ENCODE measurements around the gene LRRN4.
A peak's percentile ranks its signal among the peaks of the same experiment; 100 is the strongest.

The LRRN4 gene

GRCh38 chr20:6053776-6054688, at the start of gene LRRN4:
Gene LRRN4, minus strand, starts transcription at chr20:6054060. Its CDS starts 1,261 bp downstream, at chr20:6052799.
- H3K9me3 ChIP-seq (ENCODE audit: low read length) = no peaks in the 10 kb centered on the region
- no peak within 1 kb of the TSS for H2AFZ ChIP-seq (ENCODE audit: low read depth, low read length)
- H3K4me3 ChIP-seq (ENCODE audit: low read length) = no peak within 1 kb of the TSS
- H3K27me3 ChIP-seq (ENCODE audit: insufficient read depth, low read length) = peaks cover 46% of the 10 kb centered on the region
- no peaks in the 10 kb centered on the region for H3K36me3 ChIP-seq (ENCODE audit: insufficient read depth, low read length)
- H3K4me1 ChIP-seq (ENCODE audit: insufficient read depth, low read length) = no peaks in the 10 kb centered on the region

GRCh38 chr20:6103301-6103700, 49.4 kb upstream of the LRRN4 start:
- Histone ChIP-seq H3K36me3 (ENCODE audit: insufficient read depth, low read length) (no peaks in the 10 kb centered on the region), H3K9me3 (ENCODE audit: low read length) (no peaks in the 10 kb centered on the region), H3K4me1 (ENCODE audit: insufficient read depth, low read length) (no peaks in the 10 kb centered on the region), H2AFZ (ENCODE audit: low read depth, low read length) (no peak overlapping the region), H3K4me3 (ENCODE audit: low read length) (no peak overlapping the region), H3K27me3 (ENCODE audit: insufficient read depth, low read length) (no peaks in the 10 kb centered on the region)

GRCh38 chr20:6101346-6101745, 47.5 kb upstream of the LRRN4 start:
- H3K9me3 ChIP-seq (ENCODE audit: low read length) = no peaks in the 10 kb centered on the region
- H3K36me3 ChIP-seq (ENCODE audit: insufficient read depth, low read length) = no peaks in the 10 kb centered on the region
- H2AFZ ChIP-seq (ENCODE audit: low read depth, low read length) = peak overlapping the region; percentile 16
- H3K4me3 ChIP-seq (ENCODE audit: low read length) = no peak overlapping the region
- H3K4me1 ChIP-seq (ENCODE audit: insufficient read depth, low read length) = no peaks in the 10 kb centered on the region
- H3K27me3 ChIP-seq (ENCODE audit: insufficient read depth, low read length) = no peaks in the 10 kb centered on the region

- Histone ChIP-seq H3K27me3 (ENCODE audit: insufficient read depth, low read length) (no peaks in the 10 kb centered on the region), H3K4me3 (ENCODE audit: low read length) (no peak overlapping the region), H2AFZ (ENCODE audit: low read depth, low read length) (no peak overlapping the region), H3K9me3 (ENCODE audit: low read length) (no peaks in the 10 kb centered on the region), H3K36me3 (ENCODE audit: insufficient read depth, low read length) (no peaks in the 10 kb centered on the region), H3K4me1 (ENCODE audit: insufficient read depth, low read length) (no peaks in the 10 kb centered on the region)
These were observed 46.4 kb upstream of the LRRN4 start for GRCh38 chr20:6100246-6100645.

- Histone ChIP-seq H3K4me3 (ENCODE audit: low read length) (no peak overlapping the region), H3K36me3 (ENCODE audit: insufficient read depth, low read length) (no peaks in the 10 kb centered on the region), H3K9me3 (ENCODE audit: low read length) (no peaks in the 10 kb centered on the region), H2AFZ (ENCODE audit: low read depth, low read length) (no peak overlapping the region), H3K27me3 (ENCODE audit: insufficient read depth, low read length) (no peaks in the 10 kb centered on the region), H3K4me1 (ENCODE audit: insufficient read depth, low read length) (no peaks in the 10 kb centered on the region)
These were observed 46.0 kb upstream of the LRRN4 start for GRCh38 chr20:6099819-6100218.

GRCh38 chr20:6095409-6095808, 41.5 kb upstream of the LRRN4 start:
- H3K9me3 ChIP-seq (ENCODE audit: low read length) = no peaks in the 10 kb centered on the region
- no peaks in the 10 kb centered on the region for H3K36me3 ChIP-seq (ENCODE audit: insufficient read depth, low read length)
- peaks cover 3% of the 10 kb centered on the region for H3K27me3 ChIP-seq (ENCODE audit: insufficient read depth, low read length)
- H2AFZ ChIP-seq (ENCODE audit: low read depth, low read length) = no peak overlapping the region
- H3K4me3 ChIP-seq (ENCODE audit: low read length) = no peak overlapping the region
- no peaks in the 10 kb centered on the region for H3K4me1 ChIP-seq (ENCODE audit: insufficient read depth, low read length)

GRCh38 chr20:6094565-6094964, 40.7 kb upstream of the LRRN4 start:
- H3K36me3 ChIP-seq (ENCODE audit: insufficient read depth, low read length) = no peaks in the 10 kb centered on the region

GRCh38 chr20:6094063-6094462, 40.2 kb upstream of the LRRN4 start:
- Histone ChIP-seq H3K9me3 (ENCODE audit: low read length) (no peaks in the 10 kb centered on the region), H3K4me1 (ENCODE audit: insufficient read depth, low read length) (no peaks in the 10 kb centered on the region), H3K36me3 (ENCODE audit: insufficient read depth, low read length) (no peaks in the 10 kb centered on the region), H3K4me3 (ENCODE audit: low read length) (no peak overlapping the region), H3K27me3 (ENCODE audit: insufficient read depth, low read length) (peaks cover 3% of the 10 kb centered on the region), H2AFZ (ENCODE audit: low read depth, low read length) (no peak overlapping the region)

More at GRCh38 chr20:6094565-6094964, 40.7 kb upstream of the LRRN4 start:
- Histone ChIP-seq H3K27me3 (ENCODE audit: insufficient read depth, low read length) (peaks cover 3% of the 10 kb centered on the region), H2AFZ (ENCODE audit: low read depth, low read length) (no peak overlapping the region), H3K4me3 (ENCODE audit: low read length) (no peak overlapping the region), H3K4me1 (ENCODE audit: insufficient read depth, low read length) (no peaks in the 10 kb centered on the region), H3K9me3 (ENCODE audit: low read length) (no peaks in the 10 kb centered on the region)

GRCh38 chr20:6091661-6092060, 37.8 kb upstream of the LRRN4 start:
- H3K9me3 ChIP-seq (ENCODE audit: low read length) = no peaks in the 10 kb centered on the region
- H3K4me3 ChIP-seq (ENCODE audit: low read length) = no peak overlapping the region
- no peak overlapping the region for H2AFZ ChIP-seq (ENCODE audit: low read depth, low read length)
- peaks cover 3% of the 10 kb centered on the region for H3K27me3 ChIP-seq (ENCODE audit: insufficient read depth, low read length)
- H3K4me1 ChIP-seq (ENCODE audit: insufficient read depth, low read length) = no peaks in the 10 kb centered on the region
- H3K36me3 ChIP-seq (ENCODE audit: insufficient read depth, low read length) = no peaks in the 10 kb centered on the region

GRCh38 chr20:6086868-6087267, 33.0 kb upstream of the LRRN4 start:
- Histone ChIP-seq H3K4me1 (ENCODE audit: insufficient read depth, low read length) (no peaks in the 10 kb centered on the region), H3K27me3 (ENCODE audit: insufficient read depth, low read length) (peaks cover 3% of the 10 kb centered on the region), H3K9me3 (ENCODE audit: low read length) (no peaks in the 10 kb centered on the region), H3K4me3 (ENCODE audit: low read length) (no peak overlapping the region), H3K36me3 (ENCODE audit: insufficient read depth, low read length) (no peaks in the 10 kb centered on the region), H2AFZ (ENCODE audit: low read depth, low read length) (no peak overlapping the region)

- Histone ChIP-seq H3K27me3 (ENCODE audit: insufficient read depth, low read length) (peaks cover 4% of the 10 kb centered on the region), H2AFZ (ENCODE audit: low read depth, low read length) (no peak overlapping the region), H3K4me3 (ENCODE audit: low read length) (no peak overlapping the region), H3K36me3 (ENCODE audit: insufficient read depth, low read length) (no peaks in the 10 kb centered on the region), H3K4me1 (ENCODE audit: insufficient read depth, low read length) (no peaks in the 10 kb centered on the region), H3K9me3 (ENCODE audit: low read length) (no peaks in the 10 kb centered on the region)
These were observed 30.1 kb upstream of the LRRN4 start for GRCh38 chr20:6083926-6084325.

- Histone ChIP-seq H3K9me3 (ENCODE audit: low read length) (no peaks in the 10 kb centered on the region), H2AFZ (ENCODE audit: low read depth, low read length) (no peak overlapping the region), H3K4me1 (ENCODE audit: insufficient read depth, low read length) (no peaks in the 10 kb centered on the region), H3K36me3 (ENCODE audit: insufficient read depth, low read length) (no peaks in the 10 kb centered on the region), H3K27me3 (ENCODE audit: insufficient read depth, low read length) (peaks cover 4% of the 10 kb centered on the region), H3K4me3 (ENCODE audit: low read length) (no peak overlapping the region)
These were observed 27.4 kb upstream of the LRRN4 start for GRCh38 chr20:6081236-6081635.

GRCh38 chr20:6079016-6079415, 25.2 kb upstream of the LRRN4 start:
- Histone ChIP-seq H3K27me3 (ENCODE audit: insufficient read depth, low read length) (peaks cover 4% of the 10 kb centered on the region), H3K4me3 (ENCODE audit: low read length) (no peak overlapping the region), H3K4me1 (ENCODE audit: insufficient read depth, low read length) (no peaks in the 10 kb centered on the region), H3K36me3 (ENCODE audit: insufficient read depth, low read length) (no peaks in the 10 kb centered on the region), H2AFZ (ENCODE audit: low read depth, low read length) (no peak overlapping the region), H3K9me3 (ENCODE audit: low read length) (no peaks in the 10 kb centered on the region)
